Measurements from ENCODE around the gene AXL. TPM values are rescaled to one million over a fixed set of nuclear protein-coding genes. Genes with fewer than 3 reads are reported as not detected.

Gene AXL
- total and polyA plus RNA-seq, 9 of the 15 experiments (the other 6 are each of a cell fraction or from before 2014, with no cell fraction given) = 0.80 to 6.6 (median 1.6) TPM

GRCh38 chr19:41225238-41226052 lies 6.4 kb downstream of the AXL start (continued):
- no peak for TF ChIP-seq ZNF639 (CRISPR knock-in tag; conservative IDR thresholded peaks at IDR 0.05 in 1 of 2, IDR thresholded peaks at IDR 0.05 in 1 of 2)
- TF ChIP-seq TRIM28 (IDR thresholded peaks at IDR 0.05) = no peak
- no peak for TF ChIP-seq ZNF449 (CRISPR knock-in tag; IDR thresholded peaks at IDR 0.05)
- no peak for TF ChIP-seq ERF (CRISPR knock-in tag; IDR thresholded peaks at IDR 0.05)
- TF ChIP-seq ZNF57 (CRISPR knock-in tag; IDR thresholded peaks at IDR 0.05) = no peak
- TF ChIP-seq PTTG1 (tag; IDR thresholded peaks at IDR 0.05; ENCODE audit: low read depth) = no peak
- TF ChIP-seq ZNF76 (CRISPR knock-in tag; IDR thresholded peaks at IDR 0.05; ENCODE audit: borderline replicate concordance) = no peak
- no peak for TF ChIP-seq PREB (CRISPR knock-in tag; IDR thresholded peaks at IDR 0.05)
- no peak for TF ChIP-seq SAFB (IDR thresholded peaks at IDR 0.05; ENCODE audit: borderline replicate concordance, low read depth, low read length)
- TF ChIP-seq SRSF1 (IDR thresholded peaks at IDR 0.05; ENCODE audit: low read depth, low read length) = no peak
- TF ChIP-seq MTA2 (IDR thresholded peaks at IDR 0.05; ENCODE audit: low read depth) = no peak
- TF ChIP-seq THRAP3 (IDR thresholded peaks at IDR 0.05; ENCODE audit: borderline replicate concordance) = peak; percentile 14; the same call in 1 of the 2 replicates
- no peak for TF ChIP-seq TGIF2 (CRISPR knock-in tag; IDR thresholded peaks at IDR 0.05)
- TF ChIP-seq ARID1B (IDR thresholded peaks at IDR 0.05) = peak; percentile 81; the same call in 1 of the 2 replicates
- no peak for TF ChIP-seq DDX20 (tag; IDR thresholded peaks at IDR 0.05; ENCODE audit: low read depth)
- no peak for TF ChIP-seq SRSF9 (IDR thresholded peaks at IDR 0.05; ENCODE audit: borderline replicate concordance, low read depth, low read length)
- 0 out of 4 replicates have a peak, but pooled peaks of 1 of the 2 experiments have one; percentile 16 for TF ChIP-seq MCM7 (IDR thresholded peaks at IDR 0.05)
- no peak for TF ChIP-seq HNRNPK (IDR thresholded peaks at IDR 0.05; ENCODE audit: low read depth, low read length, poor library complexity, severe bottlenecking)
- no peak for TF ChIP-seq ZBTB5 (IDR thresholded peaks at IDR 0.05)
- TF ChIP-seq MYC (IDR thresholded peaks at IDR 0.05; ENCODE audit: low read depth, low read length) = no peak
- TF ChIP-seq MYC (CRISPR knock-in tag; IDR thresholded peaks at IDR 0.05; ENCODE audit: borderline replicate concordance, low read depth) = no peak
- TF ChIP-seq RBM22 (IDR thresholded peaks at IDR 0.05; ENCODE audit: low read depth, low read length, poor library complexity, severe bottlenecking) = no peak
- no peak for TF ChIP-seq MXI1 (IDR thresholded peaks at IDR 0.05; ENCODE audit: low read depth, low read length)
